ENCODE data around the gene KRT15. TPM values are rescaled to one million over a fixed set of nuclear protein-coding genes. Genes with fewer than 3 reads are reported as not detected.

The KRT15 gene
- total RNA-seq, 1 experiment from 2014 or later = 0.08 TPM

DNA sequence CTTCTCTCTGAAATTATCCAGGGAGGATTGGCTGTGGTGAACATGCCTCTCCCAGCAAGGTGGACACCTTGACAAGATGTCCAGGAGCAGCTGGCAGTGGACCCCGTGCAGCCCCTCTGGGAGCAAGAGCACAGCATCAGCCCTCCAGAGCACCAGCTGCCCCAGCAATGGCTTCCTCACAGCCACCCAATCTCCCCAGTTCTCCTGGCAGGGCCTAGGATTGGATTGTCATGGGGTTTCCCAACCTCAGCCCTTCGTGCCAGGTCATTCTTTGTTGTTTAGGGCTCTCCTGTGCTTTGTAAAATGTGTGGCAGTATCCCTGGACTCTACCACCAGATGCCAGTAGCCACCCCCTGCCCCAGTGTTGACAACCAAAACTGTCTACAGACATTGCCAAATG, 27.2 kb downstream of the KRT15 start:
- no peaks in the 10 kb centered on the region for H3K9me3 ChIP-seq (replicated peaks)
- no peak for DNase-seq
- H3K36me3 ChIP-seq = no peaks in the 10 kb centered on the region
- H3K27ac ChIP-seq = no peak overlapping the region
- no peaks in the 10 kb centered on the region for H3K27me3 ChIP-seq
- peaks cover 14% of the 10 kb centered on the region for H3K4me1 ChIP-seq
- H3K4me3 ChIP-seq = no peak overlapping the region

DNA sequence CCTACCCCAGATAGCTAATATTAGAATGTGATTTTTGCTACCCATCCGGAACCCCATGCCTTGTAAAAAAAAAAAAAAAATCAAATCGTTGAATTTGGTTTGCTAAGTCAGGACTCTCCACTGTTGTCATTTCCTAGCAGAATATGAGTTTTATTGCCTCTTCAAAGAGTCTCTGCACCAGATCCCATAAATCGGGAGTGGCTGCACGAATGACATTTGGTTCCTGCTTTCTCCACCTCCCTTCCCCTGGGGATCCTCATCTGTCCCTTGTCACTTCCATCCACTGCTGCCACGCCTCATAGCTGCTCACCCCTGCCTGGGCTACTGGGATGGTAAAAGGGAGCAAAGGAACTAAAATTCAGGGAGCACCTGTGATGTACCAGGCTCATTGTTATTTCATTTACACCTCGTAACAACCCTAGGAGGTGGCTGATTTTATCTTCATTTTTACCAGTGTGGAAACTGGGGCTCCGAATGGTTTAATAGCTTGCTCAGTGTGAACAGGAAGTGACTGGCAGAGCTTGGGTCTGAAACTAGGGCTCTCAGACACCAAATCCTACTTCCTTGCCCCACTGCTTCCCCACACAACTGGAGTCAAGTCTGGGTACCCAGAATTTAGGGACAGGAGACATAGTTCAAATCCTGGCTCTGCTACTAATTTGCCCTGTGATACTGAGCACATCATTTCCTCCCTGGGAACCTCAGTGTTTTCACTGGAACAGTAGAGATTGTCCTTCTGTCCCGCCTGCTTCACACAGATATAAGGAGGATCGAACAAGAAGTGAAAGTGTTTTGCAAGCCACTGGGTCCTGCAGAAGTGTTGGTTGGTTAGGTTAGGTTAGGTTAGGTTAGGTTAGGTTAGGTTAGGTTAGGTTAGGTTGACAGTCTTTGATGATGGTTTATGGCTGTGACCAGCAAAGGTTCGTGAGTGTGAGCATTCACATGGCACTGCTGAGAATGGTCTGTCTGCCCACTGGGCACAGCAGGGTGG, 28.4 kb downstream of the KRT15 start:
- Histone ChIP-seq H3K9me3 (replicated peaks) (no peaks in the 10 kb centered on the region), H3K27me3 (no peaks in the 10 kb centered on the region), H3K4me1 (peaks cover 12% of the 10 kb centered on the region), H3K27ac (no peak overlapping the region), H3K4me3 (no peak overlapping the region), H3K36me3 (no peaks in the 10 kb centered on the region)
- no peak for DNase-seq

DNA sequence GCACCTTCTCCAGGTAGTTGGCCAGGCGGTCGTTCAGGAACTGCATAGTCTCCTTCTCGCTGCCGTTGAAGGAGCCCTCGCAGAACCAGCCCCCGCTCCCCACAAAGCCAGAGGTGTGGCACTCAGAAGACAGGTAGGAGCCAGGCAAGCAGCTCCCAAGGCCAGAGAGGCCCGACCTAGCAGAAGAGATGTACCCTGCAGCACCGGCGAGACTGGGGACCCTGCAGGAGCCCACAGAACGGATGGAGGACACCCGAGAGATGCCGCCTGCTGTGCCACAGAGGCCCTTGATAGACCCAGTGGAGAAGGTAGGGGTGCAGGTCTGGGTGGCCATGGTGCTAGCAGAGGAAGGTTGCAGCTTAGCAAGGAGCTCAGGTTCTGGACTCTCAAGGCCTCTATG, 29.2 kb downstream of the KRT15 start, which contains the start of gene KRT36:
TSS of gene KRT36 (minus strand) at position 380 of the 400 bp plus-strand sequence. CDS start at position 334, 46 bp downstream.
- Histone ChIP-seq H3K4me1 (peaks cover 5% of the 10 kb centered on the region), H3K4me3 (no peak within 1 kb of the TSS), H3K9me3 (replicated peaks) (no peaks in the 10 kb centered on the region), H3K27me3 (no peaks in the 10 kb centered on the region), H3K36me3 (no peaks in the 10 kb centered on the region), H3K27ac (no peak within 1 kb of the TSS)
- DNase-seq = no peak

DNA sequence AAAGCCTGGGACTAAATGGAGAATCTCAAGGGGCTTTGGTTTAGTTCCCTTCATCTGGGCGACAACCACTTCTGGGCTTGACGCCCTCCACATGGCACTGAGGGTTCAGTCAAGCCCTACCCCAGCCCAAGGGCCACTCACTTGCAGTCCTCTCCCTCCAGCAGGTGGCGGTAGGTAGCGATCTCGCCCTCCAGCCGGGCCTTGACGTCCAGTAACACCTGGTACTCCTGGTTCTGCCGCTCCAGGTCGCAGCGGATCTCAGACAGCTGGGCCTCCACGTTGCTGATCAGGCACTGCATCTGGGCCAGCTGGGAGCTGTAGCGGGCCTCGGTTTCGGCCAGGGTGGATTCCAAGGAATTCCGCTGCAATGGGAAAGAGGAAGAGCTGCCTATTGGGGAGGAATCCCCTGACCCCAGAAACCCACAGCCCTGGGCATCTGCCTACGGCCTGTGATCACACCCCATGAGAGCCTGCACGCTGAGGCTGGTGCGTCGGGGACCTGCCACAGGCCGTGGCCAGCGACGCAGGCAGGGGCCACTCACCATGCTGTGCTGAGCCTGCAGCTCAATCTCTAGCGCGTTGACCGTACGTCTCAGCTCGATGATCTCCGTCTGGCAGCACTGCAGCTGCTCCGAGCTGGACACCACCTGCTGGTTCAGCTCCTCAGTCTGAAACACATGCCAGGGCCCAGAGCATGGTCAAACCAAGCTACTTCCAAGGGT, 31.7 kb downstream of the KRT15 start:
- H3K36me3 ChIP-seq = no peaks in the 10 kb centered on the region
- H3K4me3 ChIP-seq = no peak overlapping the region
- H3K4me1 ChIP-seq = no peaks in the 10 kb centered on the region
- H3K27me3 ChIP-seq = no peaks in the 10 kb centered on the region
- H3K9me3 ChIP-seq (replicated peaks) = no peaks in the 10 kb centered on the region
- no peak for DNase-seq
- no peak overlapping the region for H3K27ac ChIP-seq

DNA sequence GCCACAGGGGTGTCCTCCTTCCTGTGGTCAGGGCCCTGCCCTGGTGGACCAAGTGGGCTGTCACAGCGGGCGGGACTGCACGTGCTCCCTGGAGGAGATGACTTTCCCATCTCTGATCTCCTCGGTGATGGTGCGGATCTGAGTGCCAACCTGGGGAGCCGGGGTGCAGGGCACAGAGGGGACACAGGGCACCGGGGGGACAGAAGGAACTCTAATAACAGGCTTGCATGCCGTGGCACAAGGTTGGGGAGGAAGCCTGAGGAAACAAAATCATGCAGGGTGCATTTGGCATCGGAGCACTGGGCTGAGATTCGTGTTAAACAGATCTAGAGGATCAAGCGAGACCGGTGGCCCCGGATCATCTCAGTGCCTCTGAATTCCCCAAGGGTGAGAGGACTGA, 32.4 kb downstream of the KRT15 start:
- Histone ChIP-seq H3K36me3 (no peaks in the 10 kb centered on the region), H3K27me3 (no peaks in the 10 kb centered on the region), H3K27ac (no peak overlapping the region), H3K4me3 (no peak overlapping the region), H3K4me1 (no peaks in the 10 kb centered on the region), H3K9me3 (replicated peaks) (no peaks in the 10 kb centered on the region)
- no peak for DNase-seq

DNA sequence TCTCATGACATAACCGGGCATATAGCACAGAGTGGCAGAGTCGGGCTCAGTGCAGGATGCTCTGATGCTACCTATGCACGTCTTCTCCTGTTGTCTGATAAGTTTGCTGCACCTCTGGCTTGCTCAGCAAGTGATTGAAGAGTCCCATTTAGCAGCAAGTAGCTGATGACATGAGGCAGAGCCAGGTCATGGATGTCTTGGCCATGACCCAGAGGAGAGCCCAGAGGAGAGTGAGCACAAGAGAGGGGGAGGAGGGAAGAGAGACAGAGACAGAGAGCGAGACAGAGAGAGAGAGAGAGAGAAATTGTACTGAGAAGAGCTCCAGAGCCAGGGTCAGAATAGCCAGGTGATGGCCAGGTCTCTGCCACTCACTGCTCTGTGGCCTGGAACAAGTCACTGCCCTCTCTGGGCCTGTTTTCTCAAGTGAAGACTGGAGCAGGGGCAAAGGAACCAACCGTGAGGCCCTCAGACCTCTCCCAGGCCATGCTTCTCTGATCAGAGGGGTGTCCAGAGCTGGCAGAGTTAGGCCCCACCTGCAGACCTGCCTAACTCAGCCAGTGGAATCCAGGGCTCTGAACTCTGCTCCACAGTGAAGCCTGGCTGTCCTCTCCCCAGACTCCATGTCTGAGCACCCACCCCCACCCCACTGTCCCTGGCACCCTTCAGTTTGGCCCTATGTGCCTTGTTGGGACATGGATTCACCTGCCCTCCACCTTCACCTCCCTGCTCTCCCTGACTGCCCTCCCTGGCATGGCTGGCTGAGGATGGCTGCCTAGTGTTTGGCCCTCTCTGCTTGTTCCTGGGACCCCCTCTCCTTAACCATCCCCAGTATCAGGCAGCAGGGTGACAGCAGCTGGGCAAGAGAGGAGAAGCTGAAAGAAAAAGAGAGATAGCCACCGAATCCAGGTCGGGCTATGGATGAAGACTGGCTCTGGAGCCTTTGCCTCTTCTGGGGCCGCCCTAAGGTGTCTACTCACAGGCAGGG, 33.5 kb downstream of the KRT15 start:
- no peaks in the 10 kb centered on the region for H3K36me3 ChIP-seq
- H3K4me1 ChIP-seq = no peaks in the 10 kb centered on the region
- H3K9me3 ChIP-seq (replicated peaks) = no peaks in the 10 kb centered on the region
- H3K4me3 ChIP-seq = no peak overlapping the region
- H3K27ac ChIP-seq = no peak overlapping the region
- no peak for DNase-seq
- H3K27me3 ChIP-seq = no peaks in the 10 kb centered on the region

DNA sequence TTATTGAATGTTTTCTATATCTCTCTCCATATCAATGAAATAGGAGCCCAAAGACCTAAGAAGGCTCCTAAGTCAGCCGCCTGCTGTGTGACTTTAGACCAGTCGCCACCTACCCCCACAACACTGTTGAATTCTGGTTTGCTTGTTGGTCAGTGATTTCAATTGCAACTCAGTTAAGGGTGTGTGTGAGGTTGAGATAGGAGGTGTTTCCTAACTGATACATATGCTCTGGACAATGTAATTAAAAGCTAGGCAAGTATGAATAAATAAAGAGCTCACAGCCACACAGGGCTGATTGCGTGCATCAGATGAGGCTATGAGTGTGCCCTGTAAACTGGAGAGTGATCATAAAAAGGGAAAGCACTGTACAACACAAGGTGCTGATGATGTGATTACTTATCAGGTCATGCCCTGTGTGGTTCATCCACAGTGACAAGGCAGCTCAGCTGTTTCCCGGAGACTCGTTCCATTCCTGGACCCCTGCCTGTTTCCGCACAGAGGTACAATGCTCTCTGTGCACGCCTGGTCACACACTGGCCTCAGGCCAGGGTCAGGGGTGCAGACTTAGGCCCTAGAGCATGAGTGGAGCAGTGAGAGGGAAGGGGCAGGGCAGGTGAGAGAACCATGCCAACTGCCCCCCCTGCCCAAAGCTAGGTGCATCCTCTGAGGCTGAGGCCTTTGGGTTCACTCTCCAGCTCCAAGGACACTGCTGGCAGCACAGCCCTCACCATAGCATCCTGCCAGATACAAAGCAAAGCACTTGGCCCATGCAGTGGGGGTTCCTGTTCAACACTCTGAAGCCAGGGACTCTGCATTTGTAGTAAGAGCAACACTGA, 34.5 kb downstream of the KRT15 start:
- Histone ChIP-seq H3K27me3 (no peaks in the 10 kb centered on the region), H3K4me3 (no peak overlapping the region), H3K27ac (no peak overlapping the region), H3K4me1 (no peaks in the 10 kb centered on the region), H3K36me3 (no peaks in the 10 kb centered on the region), H3K9me3 (replicated peaks) (no peaks in the 10 kb centered on the region)
- DNase-seq = no peak

DNA sequence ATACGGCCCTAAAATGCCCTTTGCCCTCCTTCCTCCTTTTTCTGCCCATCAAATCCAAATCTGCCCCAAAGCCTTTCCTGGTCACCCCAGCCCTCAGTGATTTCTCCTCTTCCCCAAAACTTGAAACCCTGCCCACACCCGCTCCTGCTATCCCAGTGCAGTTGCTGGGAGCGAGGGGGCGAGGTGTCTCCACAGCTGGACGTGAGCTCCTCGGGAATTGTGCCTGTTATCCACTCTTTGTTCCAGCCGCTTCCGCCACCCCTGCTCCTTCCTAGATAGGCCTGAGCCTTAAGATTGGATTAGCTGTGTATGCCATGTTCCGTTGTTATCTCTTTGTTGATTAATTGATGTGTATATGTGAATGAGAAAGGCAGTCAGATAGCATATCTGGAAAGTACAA, 35.2 kb downstream of the KRT15 start:
- Histone ChIP-seq H3K9me3 (replicated peaks) (no peaks in the 10 kb centered on the region), H3K4me1 (no peaks in the 10 kb centered on the region), H3K4me3 (no peak overlapping the region), H3K36me3 (no peaks in the 10 kb centered on the region), H3K27ac (no peak overlapping the region), H3K27me3 (no peaks in the 10 kb centered on the region)
- no peak for DNase-seq

DNA sequence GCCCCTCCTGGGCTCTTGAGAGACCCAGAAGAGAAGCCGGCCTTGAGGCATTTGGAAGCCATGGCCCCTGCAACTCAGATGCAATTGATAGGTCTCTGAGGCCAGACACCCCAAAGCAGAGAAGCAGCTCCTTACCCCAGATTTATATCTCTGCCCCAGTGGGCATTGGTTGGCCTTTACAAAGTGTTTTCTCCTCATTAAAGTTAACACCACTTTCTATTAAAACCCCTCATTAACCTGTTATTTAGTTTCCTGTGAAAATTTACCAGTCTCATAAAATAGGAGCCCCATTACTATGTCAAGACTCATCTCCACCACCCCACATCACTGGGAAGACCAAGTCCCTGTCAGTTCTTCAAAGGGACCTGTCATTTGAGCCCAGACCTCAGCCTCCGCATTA, 37.7 kb downstream of the KRT15 start, which contains the start of gene KRT35:
TSS of gene KRT35 (minus strand) at position 116 of the 400 bp plus-strand sequence. CDS start at position 62, 54 bp downstream.
- no peaks in the 10 kb centered on the region for H3K4me1 ChIP-seq
- H3K27ac ChIP-seq = no peak within 1 kb of the TSS
- no peaks in the 10 kb centered on the region for H3K9me3 ChIP-seq (replicated peaks)
- H3K27me3 ChIP-seq = no peaks in the 10 kb centered on the region
- DNase-seq = no peak
- H3K4me3 ChIP-seq = no peak within 1 kb of the TSS
- no peaks in the 10 kb centered on the region for H3K36me3 ChIP-seq

DNA sequence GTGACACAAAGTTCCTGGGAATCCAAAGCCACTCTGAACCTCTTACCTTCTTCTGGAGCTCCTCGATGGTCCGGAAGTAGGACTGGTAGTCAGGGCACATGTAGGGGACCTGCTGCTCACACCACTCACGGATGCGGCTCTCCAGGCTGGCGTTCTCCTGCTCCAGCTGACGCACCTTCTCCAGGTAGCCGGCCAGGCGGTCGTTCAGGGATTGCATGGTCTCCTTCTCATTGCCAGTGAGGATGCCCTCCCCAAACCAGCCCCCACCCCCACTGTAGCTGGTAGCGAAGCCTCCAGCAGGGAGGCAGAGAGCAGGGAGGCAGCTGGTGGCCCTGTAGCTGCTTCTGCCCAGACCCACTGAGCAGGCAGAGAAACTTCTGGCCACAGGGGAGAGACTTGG, 38.1 kb downstream of the KRT15 start:
- DNase-seq = no peak
- no peaks in the 10 kb centered on the region for H3K36me3 ChIP-seq
- no peaks in the 10 kb centered on the region for H3K27me3 ChIP-seq
- no peaks in the 10 kb centered on the region for H3K4me1 ChIP-seq
- no peak overlapping the region for H3K4me3 ChIP-seq
- no peaks in the 10 kb centered on the region for H3K9me3 ChIP-seq (replicated peaks)
- no peak overlapping the region for H3K27ac ChIP-seq

DNA sequence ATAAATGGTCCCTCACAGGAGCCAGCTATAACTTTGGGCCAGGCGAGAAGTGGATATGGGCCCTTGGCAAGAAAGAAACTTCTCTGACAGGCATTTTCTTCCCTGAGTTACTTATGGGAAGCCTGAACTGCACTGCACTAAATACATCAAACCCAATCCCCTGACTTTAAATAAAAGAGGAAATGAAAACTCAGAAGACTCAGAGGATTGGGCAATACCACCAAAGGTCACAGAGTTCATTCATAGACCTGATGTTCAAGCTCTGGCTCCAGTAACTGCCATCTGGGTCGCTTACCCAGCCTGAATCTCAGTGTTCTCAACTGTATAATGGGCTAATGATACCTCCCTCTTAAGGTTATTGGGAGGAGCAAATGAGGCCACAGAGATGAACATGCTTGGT, 38.6 kb downstream of the KRT15 start:
- no peaks in the 10 kb centered on the region for H3K9me3 ChIP-seq (replicated peaks)
- H3K4me3 ChIP-seq = no peak overlapping the region
- H3K4me1 ChIP-seq = no peaks in the 10 kb centered on the region
- H3K27me3 ChIP-seq = no peaks in the 10 kb centered on the region
- H3K36me3 ChIP-seq = no peaks in the 10 kb centered on the region
- no peak for DNase-seq
- no peak overlapping the region for H3K27ac ChIP-seq

DNA sequence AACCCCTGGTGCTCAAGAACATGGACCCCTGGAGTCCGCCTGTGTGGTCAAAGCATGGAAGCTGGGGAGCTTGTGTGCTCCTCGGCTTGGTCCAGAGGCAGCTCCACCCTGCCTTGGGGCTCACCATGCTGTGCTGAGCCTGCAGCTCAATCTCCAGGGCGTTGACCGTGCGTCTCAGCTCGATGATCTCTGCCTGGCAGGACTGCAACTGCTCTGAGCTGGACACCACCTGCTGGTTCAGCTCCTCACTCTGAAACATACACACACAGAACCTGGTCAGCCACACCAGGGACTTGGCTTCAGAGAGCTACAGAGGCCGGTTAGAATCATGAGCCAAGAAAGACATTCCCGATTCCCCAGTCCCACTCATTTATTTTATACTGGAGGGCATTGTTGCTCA, 40.5 kb downstream of the KRT15 start:
- DNase-seq = no peak
- Histone ChIP-seq H3K36me3 (no peaks in the 10 kb centered on the region), H3K4me1 (no peaks in the 10 kb centered on the region), H3K27me3 (no peaks in the 10 kb centered on the region), H3K9me3 (replicated peaks) (no peaks in the 10 kb centered on the region), H3K4me3 (no peak overlapping the region), H3K27ac (no peak overlapping the region)

DNA sequence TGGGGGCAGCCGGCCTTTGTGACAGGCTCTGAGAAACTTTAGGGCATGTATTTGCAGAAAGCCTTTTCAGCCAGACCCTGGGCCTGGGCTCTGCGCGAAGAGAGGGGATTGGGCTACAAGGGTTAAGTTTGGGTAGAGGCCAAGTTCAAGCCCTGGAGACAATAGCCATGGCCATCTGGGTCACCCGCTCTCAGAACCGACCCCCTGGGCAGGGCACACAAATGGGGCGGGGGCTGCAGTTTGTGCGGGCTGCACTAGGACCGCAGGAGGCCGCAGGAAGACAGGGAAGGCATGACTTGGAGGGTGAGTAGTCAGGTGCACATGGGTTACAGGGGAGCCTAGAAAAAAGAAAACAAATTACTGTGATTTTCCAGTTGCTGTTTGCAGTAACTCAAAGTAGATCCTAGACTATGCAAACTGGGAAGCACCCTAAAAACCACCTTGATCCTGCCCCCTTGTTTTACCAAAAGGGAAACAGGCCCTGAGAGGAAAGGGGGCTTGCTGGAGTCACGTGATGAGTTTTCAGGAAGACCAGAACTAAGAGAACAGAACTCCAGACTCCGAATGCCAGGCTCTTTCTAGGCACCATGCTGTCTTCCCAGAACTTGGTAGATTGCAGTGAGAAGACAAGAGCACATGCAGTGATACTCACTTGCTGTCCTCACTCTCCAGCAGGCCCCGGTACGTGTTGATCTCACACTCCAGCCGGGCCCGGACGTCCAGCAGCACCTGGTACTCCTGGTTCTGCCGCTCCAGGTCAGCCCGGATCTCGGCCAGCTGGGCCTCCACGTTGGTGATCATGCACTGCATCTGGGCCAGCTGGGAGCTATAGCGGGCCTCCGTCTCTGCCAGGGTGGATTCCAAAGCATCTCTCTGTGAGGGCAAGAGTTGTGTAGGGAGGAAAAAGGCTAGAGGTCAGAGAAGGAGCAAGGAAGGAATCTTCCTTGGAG, 41.5 kb downstream of the KRT15 start:
- Histone ChIP-seq H3K36me3 (no peaks in the 10 kb centered on the region), H3K27me3 (no peaks in the 10 kb centered on the region), H3K27ac (no peak overlapping the region), H3K4me1 (no peaks in the 10 kb centered on the region), H3K4me3 (no peak overlapping the region), H3K9me3 (replicated peaks) (no peaks in the 10 kb centered on the region)
- no peak for DNase-seq

Data from SJCRH30 (cell line).